T follicular helper cell (primary cell): ENCODE results near the gene RPSA.
"Not testable (repeated sequence)": the region's sequence is repeated elsewhere in the genome, so short reads cannot be mapped to it uniquely, and the experiment has no call there.

Experiments
- DNase-seq: peaks from one replicate; pipeline ENCODE4 v3.0.0-alpha.2; 2020; ENCODE audit warnings: low read depth
- total RNA-seq, 2 experiments: gene quantifications; one replicate each; lab custom pipeline; 2026; lab: John Stamatoyannopoulos, UW

Gene RPSA
- 1,155 to 1,411 reads per million in 2 experiments for total RNA-seq

- DNase-seq = peak; percentile 94
Observed at GRCh38 chr3:39406368-39407258, at the start of gene RPSA. TSS of gene RPSA (plus strand) at chr3:39406720. CDS start at chr3:39407654, 934 bp downstream.

DNA sequence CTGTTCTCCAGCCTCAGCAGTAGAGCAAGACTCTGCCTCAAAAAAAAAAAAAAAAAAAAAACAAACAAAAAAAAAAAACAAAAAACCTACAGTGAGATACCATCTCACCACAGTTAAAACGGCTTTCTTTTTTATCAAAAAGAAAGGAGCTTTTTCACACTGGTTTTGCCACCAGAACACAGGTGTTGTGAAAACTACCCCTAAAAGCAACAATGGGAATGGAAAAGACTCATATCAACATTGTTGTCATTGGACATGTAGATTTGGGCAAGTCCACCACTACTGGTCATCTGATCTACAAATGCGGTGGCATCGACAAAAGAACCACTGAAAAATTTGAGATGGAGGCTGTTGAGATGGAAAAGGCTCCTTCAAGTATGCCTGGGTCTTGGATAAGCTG, 48.2 kb upstream of the RPSA start:
- DNase-seq = no peak

- no peak for DNase-seq
Observed at GRCh38 chr3:39361252-39361927, 45.1 kb upstream of the RPSA start.

GRCh38 chr3:39362192-39362591, 44.3 kb upstream of the RPSA start:
- DNase-seq = no peak

DNA sequence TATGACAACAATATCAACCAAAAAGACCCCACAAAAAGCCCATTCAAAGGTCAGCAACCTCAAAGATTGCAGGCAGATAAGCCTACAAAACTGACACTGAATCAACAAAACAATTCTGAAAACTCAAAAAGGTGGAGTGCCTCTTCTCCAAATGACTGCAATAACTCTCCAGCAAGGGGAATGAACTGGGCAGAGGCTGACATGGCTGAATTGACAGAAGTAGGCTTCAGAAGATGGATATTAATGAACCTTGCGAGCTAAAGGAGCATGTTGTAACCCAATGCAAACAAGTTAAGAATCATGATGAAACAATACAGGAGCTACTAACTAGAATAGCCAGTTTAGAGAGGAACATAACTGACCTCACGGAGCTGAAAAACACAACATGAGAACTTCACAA, 43.7 kb upstream of the RPSA start:
- DNase-seq = no peak

- not testable (repeated sequence) for DNase-seq
Observed at GRCh38 chr3:39370450-39370849, 36.1 kb upstream of the RPSA start.

DNA sequence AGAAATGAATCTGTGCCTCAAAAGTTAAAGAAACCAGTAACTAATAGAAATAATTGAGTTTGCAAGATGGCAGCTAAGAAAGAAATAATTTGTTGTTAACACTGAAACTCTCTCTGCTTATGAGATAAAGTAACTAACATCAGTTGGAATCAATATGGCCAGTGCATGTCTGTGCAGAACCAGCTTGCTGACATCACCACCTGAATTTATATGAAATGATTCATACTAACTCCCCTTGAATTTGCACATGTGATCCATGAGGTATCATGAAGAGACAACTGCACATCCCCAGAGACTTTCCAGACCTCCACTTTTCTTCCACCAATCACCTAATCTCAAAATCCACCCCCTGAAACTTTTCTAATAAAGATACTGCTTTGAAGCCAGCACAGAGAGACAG, 33.7 kb upstream of the RPSA start:
- no peak for DNase-seq

DNA sequence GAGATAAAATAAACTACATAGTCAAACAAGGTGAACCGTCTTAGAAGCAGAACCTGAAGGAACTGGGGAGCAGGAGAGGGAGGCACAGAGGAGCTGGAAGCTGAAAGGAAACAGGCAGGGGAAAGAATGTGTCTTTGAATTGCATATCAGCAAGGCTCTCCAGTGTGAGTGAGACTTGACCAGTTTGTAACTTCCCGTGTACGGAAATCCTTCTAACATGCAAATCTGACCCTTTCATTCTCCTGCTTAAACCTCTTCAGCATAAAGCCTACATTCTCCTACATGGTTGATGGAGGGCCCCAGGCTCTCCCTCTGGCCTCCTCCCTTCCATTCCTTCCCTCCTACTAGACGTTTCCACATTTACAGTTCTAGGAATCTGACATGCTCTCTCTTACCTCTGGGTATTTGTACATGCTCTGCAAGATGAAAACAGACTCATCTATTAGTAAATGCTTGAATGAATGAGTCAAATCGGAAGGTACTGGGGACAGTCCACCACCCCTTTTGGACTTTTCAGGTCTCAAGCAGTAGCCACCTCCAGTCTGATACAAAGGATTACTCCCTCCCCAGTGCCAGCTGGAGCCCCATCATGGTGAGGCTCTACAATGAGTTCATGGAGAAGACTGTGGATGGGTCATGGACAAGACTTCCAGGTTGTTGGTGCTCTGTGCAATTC, 29.4 kb upstream of the RPSA start:
- no peak for DNase-seq

GRCh38 chr3:39378088-39378487, 28.4 kb upstream of the RPSA start:
- DNase-seq = peak; percentile 30

- no peak for DNase-seq
Observed at GRCh38 chr3:39378957-39379777, 27.4 kb upstream of the RPSA start.

DNA sequence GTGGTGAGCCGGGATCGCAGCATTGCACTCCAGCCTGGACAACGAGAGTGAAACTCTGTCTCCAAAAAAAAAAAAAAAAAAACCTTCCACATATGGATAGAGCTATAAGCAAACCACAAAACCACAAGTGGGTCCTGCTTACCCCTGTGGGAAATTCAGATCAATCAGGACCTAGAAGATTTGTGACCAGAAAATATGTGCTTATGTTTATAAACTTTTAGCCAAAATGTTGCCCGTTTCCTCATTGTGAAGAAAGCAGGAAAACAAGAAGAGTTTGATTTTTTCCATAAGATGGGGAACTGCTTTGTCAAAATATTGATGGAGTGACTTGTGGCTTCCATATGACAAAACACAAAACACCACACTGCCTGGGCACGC, 26.8 kb upstream of the RPSA start:
- no peak for DNase-seq

- DNase-seq = no peak
Observed at GRCh38 chr3:39381432-39381831, 25.1 kb upstream of the RPSA start.

DNA sequence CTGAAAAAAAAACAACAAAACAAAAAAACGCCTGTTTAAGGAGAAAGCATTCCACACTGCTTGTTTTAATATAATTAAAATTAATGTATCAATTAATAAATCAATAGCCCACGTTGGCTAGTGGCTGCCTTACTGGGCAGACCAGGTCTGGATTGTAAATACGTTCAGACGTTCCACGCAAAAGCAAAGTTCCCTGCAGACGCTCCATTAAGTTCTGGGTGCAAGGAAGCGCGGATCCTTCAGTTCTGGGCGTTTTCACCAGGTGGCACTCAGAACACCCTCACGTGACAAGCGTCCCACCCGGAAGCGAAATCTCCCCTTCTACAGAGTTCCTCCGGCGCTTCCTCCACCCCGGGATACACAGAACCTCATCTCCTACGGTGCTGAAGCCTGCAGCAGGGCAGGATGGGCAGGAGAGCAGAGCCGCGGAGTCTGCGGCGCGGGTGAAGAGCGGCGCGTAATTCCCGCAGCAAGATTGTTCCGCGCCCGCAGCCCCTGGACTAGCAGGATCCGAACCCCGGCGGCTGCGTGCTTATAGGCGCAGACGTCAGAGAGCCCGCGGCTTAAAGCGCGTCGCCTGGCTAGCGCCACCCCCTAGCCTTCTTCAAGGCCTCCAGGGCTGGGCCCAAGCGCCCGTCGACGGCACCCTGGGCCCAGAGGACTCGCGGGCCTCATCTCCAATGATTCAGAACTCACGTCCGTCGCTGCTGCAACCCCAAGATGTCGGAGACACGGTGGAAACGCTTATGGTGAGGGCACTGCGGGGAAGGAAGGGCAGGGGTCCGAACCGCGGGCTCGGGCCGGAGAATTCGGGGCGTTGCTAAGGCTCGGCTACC, 23.3 kb upstream of the RPSA start, which contains the start of gene SLC25A38:
Gene SLC25A38, plus strand, starts transcription at position 326 of the 836 bp plus-strand sequence. Its CDS starts 355 bp downstream, at position 681.
- peak; percentile 70 for DNase-seq

- DNase-seq = peak; percentile 90
Observed at GRCh38 chr3:39383881-39384664, 22.4 kb upstream of the RPSA start.

- no peak for DNase-seq
Observed at GRCh38 chr3:39384665-39385000, 21.9 kb upstream of the RPSA start.

DNA sequence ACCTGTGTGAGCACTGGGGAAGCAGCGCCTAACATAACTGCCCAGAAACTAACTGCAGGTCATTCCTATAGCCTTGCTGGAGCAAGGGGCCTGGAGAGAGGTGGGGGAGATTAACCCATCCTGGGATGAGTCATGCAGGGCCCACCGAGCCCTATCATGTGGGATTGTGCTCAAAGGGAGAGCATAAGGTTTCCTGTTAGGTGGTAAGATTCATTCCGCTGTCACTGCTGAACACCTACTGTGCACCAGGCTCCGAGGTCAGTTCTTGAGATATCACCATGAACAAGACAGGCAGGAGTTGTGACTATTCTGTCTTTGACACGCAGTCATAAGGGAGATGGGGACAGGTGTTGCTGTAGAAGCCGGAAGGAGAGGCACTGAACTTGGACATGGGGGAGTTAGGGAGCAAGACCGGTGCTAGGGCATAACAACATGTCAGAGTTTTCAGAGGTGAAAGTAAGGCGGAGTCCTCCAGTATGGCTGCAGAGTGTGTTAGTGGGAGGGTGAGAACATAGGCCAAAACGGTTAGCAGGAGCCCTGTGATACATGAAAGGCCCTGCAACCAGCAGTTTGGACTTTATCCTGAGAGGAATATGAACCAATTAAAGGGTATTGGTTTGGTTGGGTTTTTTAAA, 20.9 kb upstream of the RPSA start:
- no peak for DNase-seq

- DNase-seq = no peak
Observed at GRCh38 chr3:39386318-39386717, 20.2 kb upstream of the RPSA start.

DNA sequence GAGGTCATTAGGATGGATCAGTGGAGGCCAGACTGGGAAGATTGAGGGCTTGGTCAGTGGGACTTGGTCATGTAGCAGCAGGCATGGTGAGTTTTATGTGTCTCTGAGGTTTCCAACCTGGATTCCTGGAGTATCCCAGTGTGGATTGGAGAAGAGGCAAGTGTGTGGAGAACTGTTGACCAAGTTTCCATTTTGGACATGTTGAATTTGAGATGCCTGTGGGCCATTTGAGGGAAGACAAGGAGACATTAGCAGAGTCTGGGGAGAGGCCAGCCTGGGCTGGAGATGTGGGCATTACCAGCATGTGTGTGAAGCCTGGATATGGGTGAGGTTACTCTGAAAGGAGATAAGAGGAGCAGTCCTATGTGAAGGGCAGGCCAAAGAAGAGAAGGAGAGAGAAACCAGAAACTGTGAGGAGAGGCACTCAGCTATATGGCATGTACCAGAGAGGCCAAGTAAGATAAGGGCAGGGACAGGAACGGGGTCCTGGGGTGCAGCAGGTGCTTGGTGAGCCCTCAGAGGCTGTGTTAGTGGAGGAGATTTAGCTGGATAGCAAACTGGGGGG, 19.0 kb upstream of the RPSA start:
- DNase-seq = no peak

DNA sequence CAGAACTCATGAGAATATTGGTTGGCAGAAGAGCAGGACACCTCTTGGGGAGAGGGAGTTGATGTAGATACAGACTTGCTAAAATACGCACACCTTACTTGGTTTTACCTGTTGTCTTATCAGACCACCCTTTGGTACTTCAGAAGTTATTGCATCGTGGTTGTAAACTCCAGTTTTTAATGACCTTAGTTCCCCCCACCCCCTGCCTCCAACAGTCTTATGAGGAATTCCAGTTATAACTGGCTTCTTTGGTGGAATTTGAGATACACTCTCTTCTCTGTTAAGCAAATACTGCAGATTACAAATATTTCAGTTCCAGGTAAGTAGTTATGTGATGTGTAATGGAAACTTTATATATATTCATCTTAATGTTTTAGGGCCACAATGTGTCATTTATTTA, 18.4 kb upstream of the RPSA start:
- DNase-seq = no peak
